ENCODE measurements around the gene ETFB. TPM values are rescaled to one million over a fixed set of nuclear protein-coding genes. Genes with fewer than 3 reads are reported as not detected.

The ETFB gene
- total RNA-seq, 1 experiment from 2014 or later = 140 TPM

DNA sequence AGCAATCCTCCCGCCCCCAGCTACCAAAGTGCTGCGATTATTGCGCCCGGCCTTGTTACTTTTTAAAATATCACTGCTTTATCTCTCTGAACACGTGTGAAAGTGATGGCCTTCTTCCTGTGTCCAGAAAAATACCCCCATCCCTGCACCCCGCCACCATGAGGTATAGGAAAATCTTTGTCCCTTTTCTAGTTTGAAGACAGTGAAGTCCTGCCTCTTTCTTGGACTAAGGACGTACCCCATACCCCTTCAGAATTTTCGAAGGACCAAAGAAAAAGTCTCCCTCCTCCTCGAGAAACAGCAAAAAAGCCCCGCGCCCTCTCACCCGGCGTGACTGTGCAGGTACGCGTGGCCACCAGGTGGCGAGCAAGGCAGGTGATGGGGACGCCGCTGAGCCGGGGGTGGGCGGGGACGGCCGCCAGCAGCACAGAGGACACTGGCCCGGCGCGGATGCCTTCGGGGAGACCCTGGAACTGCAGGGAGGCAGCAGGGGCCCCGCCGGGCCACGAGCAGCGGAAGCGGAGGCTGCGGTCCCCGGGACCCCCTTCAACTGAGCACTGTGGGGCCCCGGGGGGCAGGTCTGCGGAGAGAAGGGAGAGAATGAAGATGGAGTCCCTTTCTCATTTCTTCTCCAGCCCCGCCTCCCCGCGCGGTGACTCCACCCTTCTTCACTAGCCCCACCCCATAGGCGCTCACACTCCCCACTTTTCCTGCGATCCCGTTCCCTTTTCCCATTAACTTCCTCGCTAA lies 27.4 kb downstream of the ETFB start (continued):
- TF ChIP-seq EZH2phosphoT487 (IDR thresholded peaks at IDR 0.05; ENCODE audit: borderline replicate concordance) = no peak
- TF ChIP-seq SP1 (IDR thresholded peaks at IDR 0.05; ENCODE audit: low read depth) = no peak
- TF ChIP-seq, protein P1, sequence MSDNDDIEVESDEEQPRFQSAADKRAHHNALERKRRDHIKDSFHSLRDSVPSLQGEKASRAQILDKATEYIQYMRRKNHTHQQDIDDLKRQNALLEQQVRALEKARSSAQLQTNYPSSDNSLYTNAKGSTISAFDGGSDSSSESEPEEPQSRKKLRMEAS (IDR thresholded peaks at IDR 0.05) = peak; percentile 70; the same call in 1 of the 2 replicates
- no peak for TF ChIP-seq POLR2A (IDR thresholded peaks at IDR 0.05; ENCODE audit: borderline replicate concordance, extremely low read depth, insufficient read depth, insufficient read length)

DNA sequence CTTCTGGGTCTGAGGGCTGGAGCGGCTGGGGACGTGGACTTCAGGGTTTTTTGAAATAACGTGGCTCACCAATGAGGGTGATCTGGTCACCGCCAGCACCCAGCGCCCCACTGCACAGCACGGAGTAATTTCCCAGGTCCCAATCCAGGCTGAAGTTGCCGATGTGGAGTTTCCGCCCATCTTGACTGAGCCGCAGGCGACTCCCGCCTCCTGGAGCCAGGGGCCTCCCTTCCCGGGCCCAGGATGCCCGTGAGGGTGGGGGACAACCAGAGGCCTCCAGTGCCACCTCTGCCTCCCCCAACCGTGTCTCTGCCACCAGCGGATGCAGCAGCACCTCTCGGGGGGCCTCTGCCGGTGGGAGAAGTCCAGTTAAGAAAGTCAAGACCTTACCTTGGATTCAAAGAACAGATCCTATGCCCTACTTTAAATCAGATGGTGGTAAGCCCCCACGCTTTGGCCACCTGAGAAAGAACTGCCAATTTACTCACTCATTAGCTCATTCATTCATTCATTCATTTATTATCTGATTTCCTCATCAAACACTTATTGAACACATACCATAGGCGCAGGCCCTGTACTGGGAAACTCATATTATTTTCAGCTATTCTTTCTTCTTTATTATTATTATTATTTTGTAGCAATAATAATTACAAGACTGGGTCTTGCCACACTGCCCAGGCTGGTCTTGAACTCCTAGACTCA lies 28.2 kb downstream of the ETFB start:
- peak overlapping the region; percentile 90 for H2AFZ ChIP-seq (ENCODE audit: low read depth, low read length, poor library complexity, severe bottlenecking)
- H3K4me2 ChIP-seq (ENCODE audit: low read length) = peak overlapping the region; percentile 90
- TF ChIP-seq, protein P2, sequence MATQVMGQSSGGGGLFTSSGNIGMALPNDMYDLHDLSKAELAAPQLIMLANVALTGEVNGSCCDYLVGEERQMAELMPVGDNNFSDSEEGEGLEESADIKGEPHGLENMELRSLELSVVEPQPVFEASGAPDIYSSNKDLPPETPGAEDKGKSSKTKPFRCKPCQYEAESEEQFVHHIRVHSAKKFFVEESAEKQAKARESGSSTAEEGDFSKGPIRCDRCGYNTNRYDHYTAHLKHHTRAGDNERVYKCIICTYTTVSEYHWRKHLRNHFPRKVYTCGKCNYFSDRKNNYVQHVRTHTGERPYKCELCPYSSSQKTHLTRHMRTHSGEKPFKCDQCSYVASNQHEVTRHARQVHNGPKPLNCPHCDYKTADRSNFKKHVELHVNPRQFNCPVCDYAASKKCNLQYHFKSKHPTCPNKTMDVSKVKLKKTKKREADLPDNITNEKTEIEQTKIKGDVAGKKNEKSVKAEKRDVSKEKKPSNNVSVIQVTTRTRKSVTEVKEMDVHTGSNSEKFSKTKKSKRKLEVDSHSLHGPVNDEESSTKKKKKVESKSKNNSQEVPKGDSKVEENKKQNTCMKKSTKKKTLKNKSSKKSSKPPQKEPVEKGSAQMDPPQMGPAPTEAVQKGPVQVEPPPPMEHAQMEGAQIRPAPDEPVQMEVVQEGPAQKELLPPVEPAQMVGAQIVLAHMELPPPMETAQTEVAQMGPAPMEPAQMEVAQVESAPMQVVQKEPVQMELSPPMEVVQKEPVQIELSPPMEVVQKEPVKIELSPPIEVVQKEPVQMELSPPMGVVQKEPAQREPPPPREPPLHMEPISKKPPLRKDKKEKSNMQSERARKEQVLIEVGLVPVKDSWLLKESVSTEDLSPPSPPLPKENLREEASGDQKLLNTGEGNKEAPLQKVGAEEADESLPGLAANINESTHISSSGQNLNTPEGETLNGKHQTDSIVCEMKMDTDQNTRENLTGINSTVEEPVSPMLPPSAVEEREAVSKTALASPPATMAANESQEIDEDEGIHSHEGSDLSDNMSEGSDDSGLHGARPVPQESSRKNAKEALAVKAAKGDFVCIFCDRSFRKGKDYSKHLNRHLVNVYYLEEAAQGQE (IDR thresholded peaks at IDR 0.05; ENCODE audit: low read depth) = no peak
- TF ChIP-seq RAD21 (IDR thresholded peaks at IDR 0.05; ENCODE audit: low read depth) (no peak), YY1 (IDR thresholded peaks at IDR 0.05; ENCODE audit: extremely low read depth, insufficient replicate concordance, low read depth, low read length) (no peak)
- TF ChIP-seq, protein P3, sequence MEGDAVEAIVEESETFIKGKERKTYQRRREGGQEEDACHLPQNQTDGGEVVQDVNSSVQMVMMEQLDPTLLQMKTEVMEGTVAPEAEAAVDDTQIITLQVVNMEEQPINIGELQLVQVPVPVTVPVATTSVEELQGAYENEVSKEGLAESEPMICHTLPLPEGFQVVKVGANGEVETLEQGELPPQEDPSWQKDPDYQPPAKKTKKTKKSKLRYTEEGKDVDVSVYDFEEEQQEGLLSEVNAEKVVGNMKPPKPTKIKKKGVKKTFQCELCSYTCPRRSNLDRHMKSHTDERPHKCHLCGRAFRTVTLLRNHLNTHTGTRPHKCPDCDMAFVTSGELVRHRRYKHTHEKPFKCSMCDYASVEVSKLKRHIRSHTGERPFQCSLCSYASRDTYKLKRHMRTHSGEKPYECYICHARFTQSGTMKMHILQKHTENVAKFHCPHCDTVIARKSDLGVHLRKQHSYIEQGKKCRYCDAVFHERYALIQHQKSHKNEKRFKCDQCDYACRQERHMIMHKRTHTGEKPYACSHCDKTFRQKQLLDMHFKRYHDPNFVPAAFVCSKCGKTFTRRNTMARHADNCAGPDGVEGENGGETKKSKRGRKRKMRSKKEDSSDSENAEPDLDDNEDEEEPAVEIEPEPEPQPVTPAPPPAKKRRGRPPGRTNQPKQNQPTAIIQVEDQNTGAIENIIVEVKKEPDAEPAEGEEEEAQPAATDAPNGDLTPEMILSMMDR (IDR thresholded peaks at IDR 0.05 in 2 of 3, conservative IDR thresholded peaks at IDR 0.05 in 1 of 3; ENCODE audit: borderline replicate concordance in 1 of 3, insufficient read depth in 1 of 3, low read depth in 2 of 3, low read length in 2 of 3) = no peak
- TF ChIP-seq, protein P4, sequence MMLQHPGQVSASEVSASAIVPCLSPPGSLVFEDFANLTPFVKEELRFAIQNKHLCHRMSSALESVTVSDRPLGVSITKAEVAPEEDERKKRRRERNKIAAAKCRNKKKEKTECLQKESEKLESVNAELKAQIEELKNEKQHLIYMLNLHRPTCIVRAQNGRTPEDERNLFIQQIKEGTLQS (IDR thresholded peaks at IDR 0.05) = no peak
- RAD21 ChIA-PET (ENCODE audit: low non-redundant PET in 1 of 2, low total read pairs in 2 of 2, uncharacterized antibody in 2 of 2, unreplicated experiment in 2 of 2) = interaction anchor here in 1 of 2 experiments (0.6 kb wide), 1 partner anchor 73 kb away, joined by 4 read pairs; no protein-coding TSS in a partner anchor
- H3K36me3 ChIP-seq (ENCODE audit: control insufficient read depth in 1 of 2, insufficient read depth in 2 of 2, low read length in 2 of 2) = no peaks in the 10 kb centered on the region
- H3K27me3 ChIP-seq (ENCODE audit: insufficient read depth, low read length) = no peaks in the 10 kb centered on the region
- H3K27ac ChIP-seq (ENCODE audit: low read depth, low read length) = peak overlapping the region; percentile 55
- intact Hi-C loops (cut with micrococcal nuclease) = no loop called here
- DNase-seq (ENCODE audit: low read depth, low spot score) (no peak), ATAC-seq (no peak)
- CTCF ChIA-PET = interaction anchor here (0.7 to 1.0 kb wide), 2 partner anchors 70 to 319 kb away, joined by 3 to 5 read pairs; no protein-coding TSS in a partner anchor
- BruUV-seq (replicated peaks) = TSS peak; percentile 65
- no peaks in the 10 kb centered on the region for H3K9me3 ChIP-seq (ENCODE audit: control insufficient read depth in 1 of 2, insufficient read depth in 1 of 2, low read depth in 1 of 2, low read length in 2 of 2)
- POLR2A ChIA-PET = no interaction called here
- no peaks in the 10 kb centered on the region for H3K9me2 ChIP-seq (ENCODE audit: insufficient read depth)
- H3K4me1 ChIP-seq (ENCODE audit: control insufficient read depth in 1 of 2, insufficient read depth in 2 of 2, low read length in 2 of 2) = peaks cover 5 to 42% of the 10 kb centered on the region in 2 experiments; a peak in 3 of 4 replicates
- no peaks in the 10 kb centered on the region for H4K20me1 ChIP-seq (ENCODE audit: insufficient read depth)
- peak overlapping the region; percentile 70 for H3K9ac ChIP-seq (ENCODE audit: low read length)
- H3K4me3 ChIP-seq (replicated peaks in 1 of 2; ENCODE audit: low read depth in 1 of 2, low read length in 2 of 2) = peak overlapping the region; percentile 54 to 67
- H3K79me2 ChIP-seq (ENCODE audit: insufficient read depth, low read length) = no peaks in the 10 kb centered on the region

Data from HCT116 (cell line).